ENCODE data around the gene CNFN. TPM values are rescaled to one million over a fixed set of nuclear protein-coding genes. Genes with fewer than 3 reads are reported as not detected.

The CNFN gene
- total RNA-seq, 1 experiment from 2014 or later = 7.1 TPM

GRCh38 chr19:42352301-42353259 lies 37.5 kb downstream of the CNFN start:
- no peaks in the 10 kb centered on the region for H3K79me1 ChIP-seq (ENCODE audit: insufficient read depth, low read depth, low read length, poor library complexity, severe bottlenecking)
- no peak overlapping the region for H2BK5ac ChIP-seq (ENCODE audit: insufficient read length, low read length)
- Mint-ChIP-seq H3K36me3 (ENCODE audit: insufficient read depth in 1 of 3, low read depth in 3 of 3) (peaks cover 2 to 28% (median 13%) of the 10 kb centered on the region in 3 experiments; a peak in 5 of 7 replicates), H3K27me3 (ENCODE audit: low read depth) (no peaks in the 10 kb centered on the region), H3K9me3 (no peaks in the 10 kb centered on the region; a peak in 1 of 5 replicates), H3K4me1 (peaks cover 0 to 1% of the 10 kb centered on the region in 2 experiments; a peak in 1 of 4 replicates), H3K27ac (peak overlapping the region in 1 of 3 experiments; percentile 73; a peak in 1 of 7 replicates), H3K4me3 (no peak overlapping the region)
- H4K20me1 ChIP-seq (ENCODE audit: control insufficient read depth, insufficient read depth, insufficient read length) = no peaks in the 10 kb centered on the region
- H3T11ph ChIP-seq (ENCODE audit: low read length) = no peak overlapping the region
- no peak overlapping the region for H3K9ac ChIP-seq (ENCODE audit: extremely low read depth, insufficient read length, low read length)
- no peak overlapping the region for H2BK15ac ChIP-seq (ENCODE audit: low read depth, low read length)
- no peaks in the 10 kb centered on the region for H3K23me2 ChIP-seq (ENCODE audit: insufficient read length, low read depth, low read length, poor library complexity, severe bottlenecking)
- H4K5ac ChIP-seq (ENCODE audit: insufficient read length, low read depth, low read length) = no peak overlapping the region
- H4K91ac ChIP-seq (ENCODE audit: insufficient read length, low read depth, low read length) = no peak overlapping the region
- no peaks in the 10 kb centered on the region for H3K9me3 ChIP-seq (ENCODE audit: control insufficient read depth, low read depth, low read length)
- H3K4ac ChIP-seq (ENCODE audit: low read depth, low read length) = no peak overlapping the region
- H3K79me2 ChIP-seq (ENCODE audit: insufficient read depth, low read length) = no peaks in the 10 kb centered on the region
- H2AFZ ChIP-seq (ENCODE audit: low read length) = no peak overlapping the region
- no peak for DNase-seq
- no CpG with 5 or more reads among the region's 31 CpGs for WGBS (ENCODE audit: extremely low coverage, insufficient read length, low lambda C conversion rate)
- H3K27me3 ChIP-seq (ENCODE audit: insufficient read depth, low read length) = no peaks in the 10 kb centered on the region
- no peak overlapping the region for H4K8ac ChIP-seq (replicated peaks; ENCODE audit: insufficient read length, low read depth, low read length)
- no peak overlapping the region for H3K23ac ChIP-seq (ENCODE audit: insufficient read length, low read depth, low read length)
- H3K18ac ChIP-seq (ENCODE audit: insufficient read length, low read depth, low read length) = no peak overlapping the region
- no peak for TF ChIP-seq CTCF (conservative IDR thresholded peaks at IDR 0.05)
- no peak overlapping the region for H2BK12ac ChIP-seq (ENCODE audit: insufficient read length, low read depth, low read length)
- no peak overlapping the region for H3K14ac ChIP-seq (ENCODE audit: insufficient read depth, low read length)
- H2BK20ac ChIP-seq (ENCODE audit: low read depth, low read length, poor library complexity, severe bottlenecking) = no peak overlapping the region
- H3K56ac ChIP-seq (ENCODE audit: insufficient read length, low read depth, low read length) = no peak overlapping the region
- H2BK120ac ChIP-seq (ENCODE audit: low read depth, low read length, poor library complexity, severe bottlenecking) = no peak overlapping the region
- H3K4me2 ChIP-seq (ENCODE audit: insufficient read depth, insufficient read length, low read length) = no peak overlapping the region
- no peak overlapping the region for H3K27ac ChIP-seq (ENCODE audit: insufficient read length, low read depth, low read length)
- no peaks in the 10 kb centered on the region for H3K4me1 ChIP-seq (ENCODE audit: insufficient read depth, low read length)
- H2AK5ac ChIP-seq (ENCODE audit: insufficient read length, low read length) = no peak overlapping the region

Measured in H9 (cell line).